BLaER1 treated with 17β-estradiol and CSF1 and Interleukin-3, amounts not matched to agents 10 nM and 100 nM (cell line): ENCODE results near the gene TAF3.

Source experiments
- H3K27ac ChIP-seq, 11 experiments: shearing (Covaris generic); formaldehyde crosslinking; 2 replicates each; pipeline ENCODE4 v1.8.1; 2022
- H3K27me3 ChIP-seq, 11 experiments: shearing (Covaris generic); formaldehyde crosslinking; 2 replicates each; pipeline ENCODE4 v1.8.1; 2022
- H3K36me3 ChIP-seq, 11 experiments: shearing (Covaris generic); formaldehyde crosslinking; 2 replicates each; pipeline ENCODE4 v1.8.1; 2022
- H3K4me1 ChIP-seq, 10 experiments: shearing (Covaris generic); formaldehyde crosslinking; 2 replicates each; pipeline ENCODE4 v1.8.1; 2022
- H3K4me2 ChIP-seq, 11 experiments: shearing (Covaris generic); formaldehyde crosslinking; 2 replicates each; pipeline ENCODE4 v1.8.1; 2022
- H3K4me3 ChIP-seq, 10 experiments: shearing (Covaris generic); formaldehyde crosslinking; 2 replicates each; pipeline ENCODE4 v1.8.1; 2022
- H3K9ac ChIP-seq, 11 experiments: shearing (Covaris generic); formaldehyde crosslinking; 2 replicates each; pipeline ENCODE4 v1.8.1; 2022
- H3K9me3 ChIP-seq, 11 experiments: shearing (Covaris generic); formaldehyde crosslinking; replicated peaks in 1 of 11; 2 replicates each; pipeline ENCODE4 v1.8.1; 2022
- H4K20me1 ChIP-seq, 11 experiments: shearing (Covaris generic); formaldehyde crosslinking; 2 replicates each; pipeline ENCODE4 v1.8.1; 2022
- Cebpa-rat ChIP-seq, 11 experiments: shearing (Covaris generic); IDR thresholded peaks; 2 replicates each; pipeline ENCODE4 v1.8.1; 2022

The TAF3 gene

GRCh38 chr10:7948371-7949000 is 130.2 kb downstream of the TAF3 start:
- H3K27me3 ChIP-seq: no peaks in the 10 kb centered on the region
- H3K4me1 ChIP-seq: peaks cover 30 to 72% (median 58%) of the 10 kb centered on the region in 10 experiments
- H3K27ac ChIP-seq: peak overlapping the region in 6 of 11 experiments; percentile 55 to 82 (median 70); a peak in 9 of 22 replicates
- H3K9ac ChIP-seq: no peak overlapping the region
- no peak for TF ChIP-seq Cebpa-rat (IDR thresholded peaks at IDR 0.05)
- peaks cover 5 to 35% (median 21%) of the 10 kb centered on the region in 11 experiments; a peak in 18 of 22 replicates for H3K9me3 ChIP-seq
- no peak overlapping the region for H3K4me3 ChIP-seq
- peaks cover 0 to 21% (median 0%) of the 10 kb centered on the region in 11 experiments; a peak in 2 of 22 replicates for H4K20me1 ChIP-seq
- H3K4me2 ChIP-seq: peak overlapping the region; percentile 39 to 90 (median 74); a peak in 21 of 22 replicates
- H3K36me3 ChIP-seq: peaks cover 0 to 8% (median 4%) of the 10 kb centered on the region in 11 experiments; a peak in 9 of 22 replicates

DNA sequence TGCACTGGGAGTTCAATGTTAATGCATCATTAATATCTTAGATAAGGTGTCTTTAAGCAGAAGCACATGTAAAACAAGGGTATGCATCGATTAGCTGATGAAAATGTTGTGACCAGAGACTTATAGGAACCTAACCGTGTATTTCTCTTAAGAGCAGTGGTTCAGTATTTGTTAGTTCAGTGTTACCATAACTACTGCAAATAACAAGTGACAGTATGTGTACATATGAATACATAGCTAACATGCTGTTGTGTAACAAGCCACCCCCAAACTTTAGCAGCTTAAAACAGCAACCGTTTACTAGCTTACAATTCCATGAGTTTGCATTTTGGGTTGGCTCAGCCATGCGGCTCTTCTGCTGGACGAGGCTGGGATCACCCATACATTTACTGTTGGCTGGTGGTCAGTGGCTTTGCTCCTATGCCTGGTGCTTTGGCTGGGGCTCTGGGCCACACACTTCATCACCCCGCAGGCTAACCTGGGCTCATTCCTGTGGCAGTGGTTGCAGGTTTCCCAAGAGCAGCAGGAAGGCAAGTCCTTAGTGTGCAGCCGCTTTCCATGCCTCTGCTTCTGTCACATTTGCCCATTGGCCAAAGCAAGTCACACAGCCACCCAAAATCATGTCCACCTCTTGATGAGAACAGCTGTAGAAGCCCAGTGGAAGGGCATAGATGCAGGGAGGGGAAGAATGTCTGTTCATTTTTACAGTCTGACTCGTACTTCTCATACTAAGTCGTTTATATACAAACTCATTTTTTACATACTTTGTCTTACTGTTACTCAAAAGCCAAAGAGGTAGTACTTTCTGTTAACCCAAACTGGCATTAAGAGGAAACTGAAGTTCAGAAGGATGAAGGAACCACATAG is 132.9 kb downstream of the TAF3 start:
- H3K9me3 ChIP-seq: peaks cover 5 to 37% (median 21%) of the 10 kb centered on the region in 11 experiments; a peak in 18 of 22 replicates
- no peak for TF ChIP-seq Cebpa-rat (IDR thresholded peaks at IDR 0.05)
- H3K27ac ChIP-seq: peak overlapping the region in 8 of 11 experiments; percentile 1 to 82 (median 68); a peak in 13 of 22 replicates
- H3K9ac ChIP-seq: peak overlapping the region in 2 of 11 experiments; percentile 54 to 72; a peak in 3 of 22 replicates
- peaks cover 0 to 2% (median 0%) of the 10 kb centered on the region in 11 experiments; a peak in 2 of 22 replicates for H4K20me1 ChIP-seq
- H3K4me2 ChIP-seq: peak overlapping the region; percentile 39 to 90 (median 74)
- H3K27me3 ChIP-seq: no peaks in the 10 kb centered on the region
- H3K36me3 ChIP-seq: peaks cover 0 to 9% (median 4%) of the 10 kb centered on the region in 11 experiments; a peak in 6 of 22 replicates
- H3K4me3 ChIP-seq: no peak overlapping the region; a peak in 1 of 20 replicates
- H3K4me1 ChIP-seq: peaks cover 26 to 62% (median 52%) of the 10 kb centered on the region in 10 experiments

DNA sequence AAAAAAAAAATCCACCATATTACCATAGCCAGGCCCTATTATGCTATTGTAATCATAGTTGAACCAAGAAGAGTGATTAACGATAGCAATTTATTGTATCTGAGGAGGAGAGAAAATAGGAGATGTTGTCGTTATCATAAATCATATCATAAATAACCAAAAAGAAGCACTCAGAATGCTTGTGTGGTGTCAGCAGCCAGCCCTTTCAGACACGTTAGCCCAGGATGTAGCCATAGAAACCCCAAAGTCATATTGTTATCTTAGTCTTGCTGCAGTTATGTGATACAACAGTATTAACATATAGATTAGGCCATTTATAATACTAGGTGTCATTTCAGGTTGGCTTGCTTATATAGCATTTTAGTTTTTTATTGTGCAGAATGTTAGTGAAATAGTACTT is 134.0 kb downstream of the TAF3 start:
- Histone ChIP-seq H3K9me3 (peaks cover 5 to 39% (median 19%) of the 10 kb centered on the region in 11 experiments; a peak in 18 of 22 replicates), H3K36me3 (peaks cover 0 to 13% (median 4%) of the 10 kb centered on the region in 11 experiments; a peak in 5 of 22 replicates), H3K27ac (no peak overlapping the region), H4K20me1 (no peaks in the 10 kb centered on the region; a peak in 1 of 22 replicates), H3K27me3 (no peaks in the 10 kb centered on the region), H3K9ac (no peak overlapping the region), H3K4me3 (no peak overlapping the region), H3K4me2 (no peak overlapping the region), H3K4me1 (peaks cover 36 to 61% (median 55%) of the 10 kb centered on the region in 10 experiments)
- no peak for TF ChIP-seq Cebpa-rat (IDR thresholded peaks at IDR 0.05)

- Histone ChIP-seq H3K27me3 (no peaks in the 10 kb centered on the region), H3K4me2 (no peak overlapping the region), H3K4me3 (no peak overlapping the region), H4K20me1 (no peaks in the 10 kb centered on the region; a peak in 1 of 22 replicates), H3K27ac (no peak overlapping the region), H3K9ac (no peak overlapping the region), H3K36me3 (peaks cover 0 to 14% (median 3%) of the 10 kb centered on the region in 11 experiments; a peak in 11 of 22 replicates), H3K9me3 (peaks cover 5 to 41% (median 17%) of the 10 kb centered on the region in 11 experiments; a peak in 18 of 22 replicates), H3K4me1 (peaks cover 37 to 50% (median 46%) of the 10 kb centered on the region in 10 experiments)
- TF ChIP-seq Cebpa-rat (IDR thresholded peaks at IDR 0.05): no peak
These were observed 135.1 kb downstream of the TAF3 start for GRCh38 chr10:7953447-7953846.

DNA sequence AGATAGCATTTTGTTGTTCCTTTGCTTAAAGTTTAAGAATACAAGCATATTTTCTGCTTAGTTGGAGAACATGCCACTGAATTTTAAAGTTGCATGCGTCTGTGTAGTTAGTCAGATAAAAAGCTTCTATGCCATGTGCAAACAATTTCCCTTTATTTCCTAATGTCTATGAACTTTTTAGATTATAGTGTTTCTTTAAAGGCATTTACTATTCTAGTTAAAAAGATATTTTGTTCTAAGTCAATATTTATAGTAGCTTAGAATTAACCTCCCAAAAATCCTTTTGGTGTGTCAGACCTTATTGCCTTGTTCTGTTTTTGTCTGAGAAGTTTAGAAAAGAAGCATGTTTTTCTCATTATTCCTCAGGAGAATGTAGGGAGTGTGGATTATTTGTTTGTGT is 137.1 kb downstream of the TAF3 start:
- no peak for TF ChIP-seq Cebpa-rat (IDR thresholded peaks at IDR 0.05)
- no peak overlapping the region for H3K9ac ChIP-seq

GRCh38 chr10:7956508-7956907 is 138.2 kb downstream of the TAF3 start:
- Histone ChIP-seq H3K27me3 (no peaks in the 10 kb centered on the region), H3K9ac (peak overlapping the region in 1 of 11 experiments; percentile 55; a peak in 1 of 22 replicates), H3K4me1 (peaks cover 10 to 24% (median 16%) of the 10 kb centered on the region in 10 experiments), H3K27ac (peak overlapping the region in 9 of 11 experiments; percentile 36 to 77 (median 68); a peak in 18 of 22 replicates), H3K36me3 (peaks cover 0 to 35% (median 11%) of the 10 kb centered on the region in 11 experiments; a peak in 15 of 22 replicates), H3K9me3 (peaks cover 5 to 55% (median 21%) of the 10 kb centered on the region in 11 experiments; a peak in 18 of 22 replicates), H3K4me2 (peak overlapping the region; percentile 16 to 66 (median 35); a peak in 17 of 22 replicates), H3K4me3 (no peak overlapping the region), H4K20me1 (no peaks in the 10 kb centered on the region; a peak in 1 of 22 replicates)
- no peak for TF ChIP-seq Cebpa-rat (IDR thresholded peaks at IDR 0.05)

More for the DNA sequence above, 137.1 kb downstream of the TAF3 start:
- peaks cover 10 to 55% (median 26%) of the 10 kb centered on the region in 11 experiments; a peak in 19 of 22 replicates for H3K9me3 ChIP-seq
- peaks cover 18 to 34% (median 26%) of the 10 kb centered on the region in 10 experiments for H3K4me1 ChIP-seq
- H3K27me3 ChIP-seq: no peaks in the 10 kb centered on the region
- H3K27ac ChIP-seq: peak overlapping the region in 5 of 11 experiments; percentile 55 to 77 (median 68); a peak in 4 of 22 replicates
- no peaks in the 10 kb centered on the region; a peak in 1 of 22 replicates for H4K20me1 ChIP-seq
- H3K36me3 ChIP-seq: peaks cover 0 to 27% (median 8%) of the 10 kb centered on the region in 11 experiments; a peak in 15 of 22 replicates
- H3K4me3 ChIP-seq: no peak overlapping the region
- no peak overlapping the region; a peak in 1 of 22 replicates for H3K4me2 ChIP-seq

DNA sequence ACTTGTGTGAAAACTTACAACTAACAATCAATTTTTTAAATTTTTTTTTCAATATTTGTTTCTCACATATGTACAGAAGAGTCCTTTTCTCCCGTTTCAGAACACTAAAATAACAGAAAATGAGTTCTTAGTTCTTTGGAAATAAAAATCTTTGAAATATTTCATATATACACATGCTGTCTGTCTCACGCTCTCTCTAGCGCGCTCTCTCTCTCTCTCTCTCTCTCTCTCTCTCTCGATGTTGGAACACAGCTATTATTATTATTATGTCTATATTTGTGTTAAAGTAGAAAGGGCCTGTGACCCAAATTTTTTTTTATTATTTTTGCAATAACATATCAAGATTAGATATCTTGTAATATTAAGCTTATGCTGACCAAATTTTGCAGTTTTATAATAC is 139.3 kb downstream of the TAF3 start:
- Histone ChIP-seq H3K4me3 (no peak overlapping the region), H3K9me3 (peaks cover 5 to 47% (median 17%) of the 10 kb centered on the region in 11 experiments; a peak in 18 of 22 replicates), H3K36me3 (peaks cover 0 to 44% (median 11%) of the 10 kb centered on the region in 11 experiments; a peak in 16 of 22 replicates), H3K27me3 (no peaks in the 10 kb centered on the region), H4K20me1 (no peaks in the 10 kb centered on the region; a peak in 1 of 22 replicates), H3K9ac (no peak overlapping the region), H3K4me2 (no peak overlapping the region), H3K4me1 (peaks cover 9 to 17% (median 14%) of the 10 kb centered on the region in 10 experiments; a peak in 19 of 20 replicates), H3K27ac (peak overlapping the region in 2 of 11 experiments; percentile 29 to 60; a peak in 2 of 22 replicates)
- no peak for TF ChIP-seq Cebpa-rat (IDR thresholded peaks at IDR 0.05)

DNA sequence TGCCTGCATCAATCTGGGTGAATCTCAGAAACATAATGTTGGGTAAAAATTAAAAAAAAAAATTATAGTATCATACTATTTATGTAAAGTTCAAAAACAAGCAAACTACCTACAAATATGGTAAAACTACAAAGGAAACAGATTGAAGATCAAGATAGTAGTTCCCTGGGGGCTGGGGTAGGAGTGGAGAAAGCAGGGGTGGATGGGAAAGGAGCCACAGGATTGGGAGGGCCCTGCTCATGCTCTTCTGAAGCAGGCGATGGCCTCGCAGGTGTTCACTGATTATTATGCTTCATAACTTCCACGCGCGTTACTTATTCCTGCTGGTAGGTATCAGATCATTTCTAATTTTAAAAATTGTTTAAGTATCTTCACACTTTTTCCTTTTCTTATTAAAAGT is 140.1 kb downstream of the TAF3 start:
- no peaks in the 10 kb centered on the region for H3K27me3 ChIP-seq
- H4K20me1 ChIP-seq: no peaks in the 10 kb centered on the region; a peak in 1 of 22 replicates
- H3K27ac ChIP-seq: no peak overlapping the region
- peaks cover 9 to 17% (median 14%) of the 10 kb centered on the region in 10 experiments; a peak in 19 of 20 replicates for H3K4me1 ChIP-seq
- TF ChIP-seq Cebpa-rat (IDR thresholded peaks at IDR 0.05): no peak
- H3K4me2 ChIP-seq: peak overlapping the region in 2 of 11 experiments; percentile 13 to 18; a peak in 1 of 22 replicates
- H3K9ac ChIP-seq: no peak overlapping the region
- H3K36me3 ChIP-seq: peaks cover 0 to 45% (median 8%) of the 10 kb centered on the region in 11 experiments; a peak in 16 of 22 replicates
- no peak overlapping the region for H3K4me3 ChIP-seq
- peaks cover 5 to 40% (median 15%) of the 10 kb centered on the region in 11 experiments; a peak in 18 of 22 replicates for H3K9me3 ChIP-seq
